Epithelial cell of proximal tubule (primary cell): Measurements from ENCODE around the gene BRIP1. TPM values are rescaled to one million over a fixed set of nuclear protein-coding genes. Genes with fewer than 3 reads are reported as not detected.
"Not testable (repeated sequence)": the region's sequence is repeated elsewhere in the genome, so short reads cannot be mapped to it uniquely, and the experiment has no call there.

Source experiments
- DNase-seq: peaks from one replicate; pipeline ENCODE4 v3.0.0-alpha.2; 2011; ENCODE audit warnings: low read depth
- H3K4me3 ChIP-seq: 2 replicates; pipeline ENCODE4 v1.5.1; 2011; ENCODE audit warnings: low read depth, mild to moderate bottlenecking, low read length
- CTCF ChIP-seq: conservative IDR thresholded peaks from 2 replicates; pipeline ENCODE4 v1.5.1; 2012; ENCODE audit warnings: low read depth, mild to moderate bottlenecking, low read length
- total RNA-seq: library from RNA; depleted of rRNA; stranded (reverse); fragments of >200 nt; gene quantifications from 2 replicates; pipeline ENCODE4 v1.2.3, GENCODE V29; 2015

BRIP1 gene
- total RNA-seq, 1 donor from 2014 or later = 12.6 TPM

- no peak for TF ChIP-seq CTCF
- H3K4me3 ChIP-seq = no peak overlapping the region
- no peak for DNase-seq
Measured at GRCh38 chr17:61821655-61822054, 41.7 kb downstream of the BRIP1 start.

GRCh38 chr17:61819265-61819664 is 44.1 kb downstream of the BRIP1 start:
- H3K4me3 ChIP-seq, DNase-seq: not testable (repeated sequence)

- no peak for TF ChIP-seq CTCF
- no peak overlapping the region for H3K4me3 ChIP-seq
- DNase-seq = no peak
Measured at GRCh38 chr17:61818225-61818624, 45.1 kb downstream of the BRIP1 start.

- no peak for DNase-seq
- no peak for TF ChIP-seq CTCF
Measured at GRCh38 chr17:61817452-61817851, 45.9 kb downstream of the BRIP1 start.

GRCh38 chr17:61816538-61816937 is 46.8 kb downstream of the BRIP1 start:
- DNase-seq = no peak
- H3K4me3 ChIP-seq = no peak overlapping the region
- TF ChIP-seq CTCF = no peak

More at GRCh38 chr17:61817452-61817851, 45.9 kb downstream of the BRIP1 start:
- no peak overlapping the region for H3K4me3 ChIP-seq

- DNase-seq = peak; percentile 10
- no peak for TF ChIP-seq CTCF
- no peak overlapping the region for H3K4me3 ChIP-seq
Measured at GRCh38 chr17:61815863-61816503, 47.3 kb downstream of the BRIP1 start.

- no peak overlapping the region for H3K4me3 ChIP-seq
- DNase-seq = no peak
- no peak for TF ChIP-seq CTCF
Measured at GRCh38 chr17:61814485-61814884, 48.8 kb downstream of the BRIP1 start.
